IPS DF 4.7 (cell line): ENCODE results near the gene MAML3.

Experiments used
- DNase-seq: peaks from one replicate; pipeline ENCODE4 v3.0.0-alpha.2; 2013; ENCODE audit warnings: low spot score; ENCODE audit errors: extremely low read depth

Gene MAML3

DNA sequence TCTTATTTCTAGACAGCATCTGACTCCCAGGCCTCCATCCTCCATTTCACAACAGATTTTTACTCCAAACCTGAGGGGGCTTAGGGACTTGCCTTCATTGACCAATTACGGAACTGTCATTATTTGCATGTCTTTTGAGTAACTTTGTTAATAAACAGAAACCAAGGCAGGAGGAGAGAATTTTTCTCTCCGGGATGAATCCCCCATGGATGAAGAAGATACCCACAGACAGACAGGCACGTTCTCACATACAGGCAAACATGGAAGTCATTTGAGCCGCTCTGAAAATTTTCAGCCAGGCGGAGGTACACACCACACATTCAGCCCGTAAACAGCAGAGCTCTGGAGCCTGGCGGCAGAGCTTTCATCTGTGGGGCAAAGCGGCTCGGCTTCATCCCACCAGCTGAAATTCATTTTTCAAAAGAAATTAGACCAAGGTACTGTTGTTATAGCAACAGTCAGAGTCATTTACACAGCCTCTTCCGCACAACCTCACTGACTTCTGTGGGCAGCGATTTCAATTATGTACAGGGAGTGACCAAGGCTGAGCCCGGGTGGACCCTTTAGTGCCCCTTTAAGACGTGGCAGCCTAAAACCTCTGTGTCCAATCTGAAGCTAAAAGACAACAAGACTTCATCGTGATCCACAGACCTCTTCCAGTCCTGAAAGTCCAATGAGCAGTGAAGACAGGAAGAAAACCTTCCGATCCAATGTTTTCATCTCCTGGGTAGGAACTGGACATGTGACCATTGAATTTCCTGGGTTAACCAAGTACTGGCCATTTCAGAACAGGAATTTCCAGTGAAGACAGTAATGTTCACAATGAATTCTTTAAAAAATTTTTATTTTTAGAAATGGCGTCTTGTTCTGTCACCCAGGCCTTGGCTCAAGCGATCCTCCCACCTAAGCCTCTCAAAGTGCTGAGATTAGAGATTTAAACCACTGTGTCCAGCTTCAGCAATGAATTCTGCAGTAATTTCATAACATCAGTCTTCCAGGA is 251.4 kb downstream of the MAML3 start:
- no peak for DNase-seq

DNA sequence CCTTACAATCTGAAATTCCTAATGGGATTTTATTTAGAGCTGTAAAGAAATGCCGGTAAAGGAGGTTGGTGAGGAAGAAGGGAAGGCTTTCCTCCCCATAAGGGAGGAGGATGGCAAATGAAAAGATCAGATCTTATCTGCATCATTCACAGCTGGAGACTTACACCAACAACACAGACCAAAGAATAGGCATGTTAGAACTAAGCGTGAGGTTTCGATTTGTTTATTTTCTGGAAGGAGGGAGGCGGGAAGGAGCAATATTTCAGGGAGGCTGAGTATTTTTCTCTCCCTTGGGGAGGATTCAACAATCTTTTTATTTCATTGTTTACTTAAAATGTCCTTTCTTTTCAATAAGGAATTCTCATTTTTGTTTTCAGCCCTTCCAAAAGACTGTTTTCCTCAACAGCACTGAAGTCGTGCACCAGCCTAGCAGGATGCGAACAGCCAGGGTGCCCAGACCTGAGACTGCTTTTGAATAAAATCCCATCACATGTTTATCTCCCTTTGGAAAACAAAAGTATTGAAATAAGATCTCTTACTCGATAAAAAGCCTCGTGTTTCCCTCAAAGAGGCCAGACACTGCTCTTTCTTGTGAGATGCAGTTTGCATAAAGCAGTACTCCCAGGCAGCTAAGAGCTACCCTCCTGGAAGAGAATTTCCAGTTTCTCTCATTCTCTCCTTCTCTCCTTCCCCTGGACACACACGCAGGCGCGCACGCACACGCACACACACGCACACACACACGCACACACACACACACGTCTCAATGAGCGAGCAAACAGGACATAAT is 252.3 kb downstream of the MAML3 start:
- DNase-seq, result no peak

DNA sequence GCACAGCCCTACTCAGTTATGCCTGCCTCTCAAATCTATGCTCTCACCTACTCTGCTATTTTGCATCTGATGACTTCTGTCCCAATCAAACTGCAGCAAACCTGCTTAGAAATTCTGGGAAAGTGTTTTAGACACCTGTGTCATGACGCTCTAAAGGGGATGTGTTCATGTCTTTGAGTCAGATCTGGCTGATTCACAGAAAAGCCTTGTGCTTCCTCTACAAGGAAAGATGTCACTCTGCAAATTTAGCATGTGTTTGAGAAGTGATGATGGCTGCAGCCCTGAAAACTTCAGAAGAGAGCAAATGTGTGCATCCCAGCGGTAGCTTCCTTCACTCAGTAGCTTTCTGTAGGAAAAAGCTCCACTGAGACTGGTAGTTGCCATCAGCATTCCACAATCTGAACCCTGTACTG is 253.0 kb downstream of the MAML3 start:
- DNase-seq, result no peak

DNA sequence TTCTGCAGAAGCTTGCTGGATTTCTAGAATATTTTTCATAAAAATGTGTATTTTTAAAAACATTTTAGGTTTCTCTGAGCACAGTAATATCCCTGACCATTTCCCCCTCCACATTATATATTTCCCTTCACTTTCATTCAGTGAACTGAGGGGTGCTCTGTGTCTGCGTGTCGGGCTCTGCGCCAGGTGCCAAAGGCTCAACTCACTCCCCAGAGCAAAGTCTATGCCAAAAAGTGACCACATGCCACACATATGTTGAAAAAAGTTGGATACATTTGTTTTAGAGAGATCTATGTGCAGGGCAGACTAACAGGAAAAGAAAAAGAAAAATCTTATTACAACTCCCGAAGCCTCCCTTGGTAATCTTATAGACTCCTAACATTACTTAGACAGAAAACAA is 254.6 kb downstream of the MAML3 start:
- DNase-seq, result no peak

DNA sequence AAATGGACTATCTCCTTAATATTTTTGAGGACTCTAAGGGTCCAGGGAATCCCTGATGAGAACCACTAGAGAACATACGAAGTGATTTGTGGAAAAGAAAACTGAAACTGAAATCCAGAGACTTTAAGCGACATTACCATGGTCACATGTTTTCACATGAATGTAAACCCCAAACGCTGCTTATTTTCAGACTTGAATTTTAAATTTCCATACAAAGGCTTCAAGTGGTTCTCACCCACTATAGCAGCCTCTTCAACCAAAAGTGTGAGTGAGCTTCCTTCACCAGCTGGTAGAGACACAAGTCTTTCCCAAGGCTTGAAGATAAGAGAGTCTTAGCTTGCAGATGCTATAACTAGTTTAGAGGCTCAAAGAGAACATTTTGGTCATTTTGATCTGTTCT is 255.7 kb downstream of the MAML3 start:
- DNase-seq, result no peak

DNA sequence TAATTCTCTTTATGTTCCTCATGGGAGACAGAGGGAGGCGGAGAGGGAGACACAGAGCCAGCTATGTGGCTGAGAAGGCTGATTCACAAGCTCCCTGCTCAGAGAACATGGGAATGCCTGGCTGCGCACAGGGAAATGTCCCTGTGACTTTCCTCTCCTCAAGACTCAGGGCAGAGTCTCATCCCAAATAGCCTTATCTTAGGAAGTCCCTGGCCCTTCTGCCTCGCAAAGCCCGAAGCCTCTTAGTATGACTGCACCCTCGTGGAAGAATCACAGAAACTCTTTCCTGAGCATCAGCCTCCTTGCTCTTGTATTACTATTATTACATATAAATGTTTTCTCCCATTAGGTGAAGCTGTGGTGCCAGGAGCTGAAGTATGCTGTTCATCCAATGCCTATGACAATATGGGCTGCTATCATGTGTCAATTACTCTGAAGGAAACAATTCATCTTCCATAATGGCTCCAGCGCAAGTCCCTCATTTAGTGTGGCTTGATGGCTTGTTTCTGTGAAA is 257.8 kb downstream of the MAML3 start:
- DNase-seq, result no peak

DNA sequence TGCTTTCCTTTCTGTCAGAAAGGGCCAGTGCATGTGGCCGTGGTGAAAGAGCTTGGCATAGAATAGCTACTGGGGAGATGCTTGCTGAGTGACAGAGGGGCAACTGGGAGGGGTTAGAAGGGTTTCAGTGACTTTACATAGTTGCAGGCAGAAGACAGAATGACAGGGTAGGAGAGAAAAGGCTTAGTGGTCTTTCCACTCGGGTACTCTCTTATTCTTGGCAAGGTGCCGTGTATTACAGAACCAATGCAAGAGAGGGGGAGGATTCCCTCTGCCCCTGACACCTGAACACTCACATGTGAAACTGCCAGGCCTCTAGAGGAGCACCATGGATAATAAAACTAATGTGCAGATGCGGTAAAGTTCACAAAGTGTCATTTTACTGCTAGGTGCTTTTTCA is 260.2 kb downstream of the MAML3 start:
- no peak for DNase-seq

DNA sequence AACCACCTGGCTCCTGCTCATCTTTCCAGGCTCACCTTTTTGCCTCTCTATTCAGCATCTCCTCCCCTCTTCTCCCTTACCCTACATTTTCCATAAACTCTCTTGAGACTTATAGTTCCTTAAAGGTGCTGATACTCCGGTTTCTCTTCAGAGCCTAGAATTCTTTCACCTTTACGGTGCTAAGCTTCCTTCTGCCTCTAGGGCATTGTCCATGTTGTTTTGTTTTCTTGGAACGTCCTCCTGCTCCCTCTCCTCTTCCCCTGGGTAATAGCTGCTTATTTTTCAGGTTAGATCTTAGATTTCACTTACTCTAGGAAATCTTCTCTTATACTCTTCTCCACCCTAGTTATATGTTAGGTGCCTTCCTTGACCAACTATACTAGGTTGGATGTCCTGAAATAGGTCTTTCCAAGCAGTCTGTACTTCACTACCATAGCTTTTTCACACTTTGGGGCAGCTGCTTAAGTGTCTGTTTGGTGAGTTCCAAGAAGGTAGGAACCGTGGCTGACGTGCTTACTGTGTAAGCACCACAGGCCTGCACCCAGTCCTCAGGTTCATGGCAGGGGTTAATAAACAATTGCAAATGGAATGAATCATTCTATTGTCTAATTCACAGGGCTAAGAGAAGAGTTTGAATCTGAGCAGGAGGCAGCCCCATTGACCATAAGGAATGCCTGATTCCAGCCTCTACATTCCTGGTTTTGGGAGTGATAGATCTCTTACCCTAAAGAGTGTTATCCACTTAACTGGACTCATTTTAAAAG is 260.8 kb downstream of the MAML3 start:
- DNase-seq, result no peak

DNA sequence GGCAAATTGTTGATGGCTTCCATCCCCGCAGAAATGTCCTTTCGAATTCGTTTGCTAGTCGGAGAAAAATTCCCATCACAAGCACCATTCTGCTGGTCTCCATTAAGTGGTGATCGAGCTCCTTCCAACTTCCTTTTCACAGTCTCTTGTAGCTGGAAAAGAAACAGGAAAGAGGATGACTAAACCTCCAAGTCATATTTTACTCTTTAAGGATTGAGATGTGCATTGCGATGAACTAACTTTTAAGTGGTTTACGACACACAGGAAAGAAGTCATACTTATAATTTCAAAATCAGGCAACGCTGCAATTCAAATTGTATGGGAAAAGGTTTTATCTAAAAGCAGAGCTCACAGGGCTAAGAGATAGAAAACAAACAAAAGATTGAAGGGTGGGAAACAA is 263.2 kb downstream of the MAML3 start:
- no peak for DNase-seq

DNA sequence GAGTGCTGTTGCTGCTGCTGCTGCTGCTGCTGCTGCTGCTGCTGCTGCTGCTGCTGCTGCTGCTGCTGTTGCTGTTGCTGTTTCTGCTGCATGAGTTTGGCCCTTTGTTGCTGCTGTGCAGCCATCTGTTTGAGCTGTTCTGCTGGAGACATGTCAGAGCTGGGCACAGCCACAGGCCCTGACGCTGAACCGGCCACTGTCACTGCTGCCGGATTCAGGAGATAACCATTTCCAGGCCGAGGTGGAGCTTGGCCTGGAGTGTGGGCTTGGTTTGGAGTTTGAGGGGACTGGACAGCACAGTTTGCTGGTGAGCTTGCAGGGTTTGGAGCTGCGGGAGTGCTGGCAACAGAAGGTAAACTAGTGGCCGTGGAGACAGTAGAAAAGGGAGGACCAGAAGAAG is 264.1 kb downstream of the MAML3 start:
- no peak for DNase-seq

DNA sequence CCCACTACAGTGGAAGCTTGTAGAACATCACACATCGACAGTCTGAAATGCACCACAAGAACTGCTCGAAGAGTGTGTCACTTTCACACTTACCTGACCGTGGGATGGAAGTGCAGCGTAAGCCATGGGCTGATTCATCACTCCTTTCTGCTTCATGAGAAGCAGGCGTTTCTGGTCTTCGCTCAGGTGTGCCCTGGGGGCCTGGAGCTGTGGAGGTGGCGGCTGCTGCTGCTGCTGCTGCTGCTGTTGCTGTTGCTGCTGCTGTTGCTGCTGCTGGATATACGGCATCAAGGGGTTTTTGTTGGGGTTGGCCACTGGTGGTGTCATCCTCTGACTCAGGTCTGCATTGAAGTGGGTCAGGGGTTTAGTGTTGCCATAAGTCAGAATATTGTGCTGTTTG is 264.7 kb downstream of the MAML3 start:
- DNase-seq, result no peak

DNA sequence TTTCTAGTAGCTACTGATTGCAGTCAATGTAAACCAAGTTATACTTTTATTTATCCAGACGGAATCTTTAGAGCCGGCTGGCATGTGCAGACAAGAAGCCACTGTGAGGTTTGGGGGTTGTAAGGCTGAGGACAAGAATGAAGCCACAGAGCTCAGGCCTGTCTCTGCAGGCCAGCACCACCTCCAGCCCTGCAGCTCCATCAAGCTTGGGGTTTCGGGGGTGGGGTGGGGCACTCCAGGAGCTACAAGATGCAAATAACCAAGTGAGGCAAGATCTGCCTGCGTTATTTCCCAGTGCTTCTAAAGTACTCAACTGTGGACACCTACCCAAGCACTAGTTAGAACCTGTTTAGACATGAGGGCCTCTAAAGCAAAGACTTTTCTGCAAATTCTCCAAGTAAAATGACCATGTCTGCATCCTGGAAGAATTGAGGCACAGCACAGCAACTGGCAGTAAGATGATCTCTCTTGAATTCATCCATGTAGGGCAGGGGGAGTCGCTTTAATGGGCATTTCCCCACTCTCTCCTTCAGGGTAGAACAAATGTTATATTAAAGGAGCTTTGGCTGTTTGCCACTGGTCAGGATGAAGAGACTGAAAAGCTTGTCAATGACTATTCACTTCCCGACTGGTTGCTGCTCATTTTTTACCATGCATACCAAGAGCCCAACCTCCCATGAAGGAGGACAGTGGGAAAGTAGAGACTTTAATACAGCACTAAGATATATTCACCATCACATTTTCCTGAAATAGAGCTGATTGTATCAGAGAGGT is 265.8 kb downstream of the MAML3 start:
- DNase-seq, result no peak

DNA sequence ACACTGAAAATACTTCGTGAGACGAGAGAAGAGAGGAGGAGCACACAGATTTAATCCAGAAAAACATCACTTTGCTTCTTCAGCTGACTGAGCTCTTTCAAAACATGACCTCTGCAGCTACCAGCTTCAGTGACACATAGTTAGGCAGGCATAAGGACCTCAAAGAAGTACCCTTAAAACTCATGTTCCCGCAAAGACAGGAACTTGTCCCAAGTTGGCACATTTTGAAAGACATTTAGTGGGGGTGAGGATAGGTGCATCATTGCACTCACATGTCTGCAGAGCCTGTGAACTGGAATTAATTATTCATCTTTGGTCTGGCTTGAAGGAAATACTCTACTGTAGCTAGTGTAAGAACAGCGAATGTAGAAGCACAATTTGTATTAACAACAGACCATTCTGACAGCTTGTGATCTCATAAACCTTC is 266.6 kb downstream of the MAML3 start:
- no peak for DNase-seq

DNA sequence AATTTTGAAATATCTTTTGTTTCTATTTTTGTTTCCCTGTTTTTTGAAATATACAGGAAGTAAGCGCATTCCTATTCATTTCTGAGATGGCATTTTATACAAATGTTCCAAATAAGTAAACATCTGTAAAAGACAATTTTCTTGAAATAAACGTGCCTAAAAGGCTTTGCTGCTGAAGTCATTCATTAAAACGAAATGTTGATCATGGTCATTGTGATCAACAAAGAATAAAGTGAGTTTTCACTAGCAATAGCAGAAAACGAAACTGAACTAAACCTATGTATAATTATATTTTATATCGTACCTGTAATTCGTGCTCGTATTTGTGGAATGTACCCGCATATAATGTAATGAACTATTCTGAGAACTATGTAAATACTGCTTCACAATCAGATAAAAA is 267.2 kb downstream of the MAML3 start:
- DNase-seq, result no peak

DNA sequence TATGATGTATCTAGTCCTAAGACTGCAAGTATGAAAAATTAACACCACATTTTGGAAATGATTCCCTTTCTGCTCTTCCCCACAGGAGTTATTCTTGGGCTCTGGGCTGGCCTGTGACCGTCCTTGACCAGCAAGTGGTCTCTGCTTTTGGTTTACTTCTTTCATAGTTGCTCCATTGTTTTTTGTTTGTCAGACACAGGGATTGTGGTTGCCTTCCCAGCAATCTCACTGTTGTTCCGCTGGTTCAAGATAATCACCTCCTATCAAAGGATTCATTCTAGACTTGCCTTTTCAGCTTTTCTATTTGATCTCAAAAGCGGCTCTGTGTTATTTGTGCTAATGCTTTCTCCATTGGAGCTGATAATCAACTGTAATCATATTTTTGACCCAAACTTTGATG is 269.5 kb downstream of the MAML3 start:
- no peak for DNase-seq

DNA sequence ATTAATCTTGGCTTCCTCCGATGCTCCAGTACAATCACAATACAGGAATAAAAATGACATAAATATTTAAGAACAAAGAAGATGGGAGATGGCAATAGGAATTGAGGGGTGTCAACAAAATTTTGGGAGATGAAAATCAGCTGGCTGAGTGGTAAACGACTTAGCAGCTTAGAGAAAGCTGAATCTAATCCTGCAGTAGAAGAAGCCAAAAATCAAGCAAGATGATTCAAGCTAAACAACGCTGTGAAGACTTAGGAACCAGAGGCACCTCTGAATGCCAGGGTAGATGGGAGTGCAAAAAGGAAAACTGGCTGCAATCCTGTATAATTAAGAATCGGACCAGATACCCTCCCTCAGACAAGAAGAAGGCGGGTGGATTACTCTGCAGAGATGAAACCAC is 273.1 kb downstream of the MAML3 start:
- DNase-seq, result no peak

DNA sequence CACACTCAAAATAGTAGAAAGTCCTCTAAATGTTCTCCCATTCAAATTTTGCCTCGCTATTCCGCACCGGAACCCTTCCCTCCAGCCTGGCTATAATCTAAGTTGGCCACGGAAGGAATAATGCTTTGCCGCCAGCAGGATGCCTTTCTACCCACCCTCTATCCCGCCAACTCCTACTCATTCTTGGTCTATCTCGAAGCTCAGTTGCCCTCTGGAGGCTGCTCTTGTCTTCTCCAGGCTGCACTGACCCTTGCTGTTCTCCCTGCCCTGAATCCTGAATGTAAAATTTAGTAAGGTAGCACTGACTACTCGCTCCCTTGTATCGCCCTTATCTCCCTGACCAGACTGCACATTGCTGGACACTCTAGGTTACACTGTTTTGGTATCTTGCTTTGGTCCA is 275.9 kb downstream of the MAML3 start:
- no peak for DNase-seq

DNA sequence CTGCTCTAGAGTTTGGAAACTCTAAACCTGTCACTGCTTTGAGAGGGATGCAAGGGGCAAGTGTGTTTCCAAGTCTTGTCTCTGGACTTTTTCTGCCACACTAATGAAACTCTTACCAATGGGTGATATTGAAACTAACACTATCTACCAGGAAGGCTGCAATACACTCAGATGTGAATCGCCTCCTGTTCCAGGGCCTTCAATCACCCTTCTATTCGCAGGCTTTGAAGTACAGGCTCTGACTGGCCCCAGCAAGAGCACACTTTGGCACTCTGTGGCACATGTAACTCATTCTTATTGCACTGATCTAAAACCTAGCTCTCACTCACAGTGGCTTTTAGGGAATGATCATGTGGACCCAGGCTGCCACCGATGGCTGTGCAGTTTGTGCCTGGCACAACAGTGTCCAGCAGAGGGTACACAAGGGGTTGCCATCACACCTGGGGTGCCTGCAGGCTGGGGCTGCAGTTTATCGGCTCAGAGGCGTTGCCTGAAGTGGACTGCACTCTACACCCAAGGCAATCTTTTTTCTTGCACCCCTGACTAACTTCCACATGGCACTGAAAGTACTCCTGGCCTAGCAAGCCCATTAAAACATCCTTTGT is 277.5 kb downstream of the MAML3 start:
- no peak for DNase-seq

DNA sequence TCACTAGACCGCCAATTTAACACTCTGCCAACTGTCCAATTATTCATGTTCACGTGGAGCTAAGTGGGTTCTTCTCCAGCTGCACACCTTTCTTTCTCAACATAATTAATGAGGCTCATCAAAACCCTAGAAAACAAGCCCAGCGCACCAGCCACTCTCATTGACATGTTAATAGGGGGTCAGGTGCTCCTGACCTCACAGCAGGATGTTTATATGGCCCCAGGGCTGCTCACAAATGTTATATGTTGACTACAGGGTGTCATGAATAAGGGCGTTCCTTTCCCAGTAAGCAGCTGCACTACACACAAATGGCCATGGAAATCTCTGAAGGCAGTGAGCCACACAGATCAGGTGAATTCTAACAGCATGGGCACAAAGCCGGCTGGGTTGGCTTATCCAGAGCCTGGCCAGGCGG is 278.6 kb downstream of the MAML3 start:
- peak; percentile 38 for DNase-seq
